Cardiac fibroblast (primary cell): ENCODE results near the gene CADM4.
"Not testable (repeated sequence)": the region's sequence is repeated elsewhere in the genome, so short reads cannot be mapped to it uniquely, and the experiment has no call there.

Experiments used
- DNase-seq, 2 donors: peaks; one replicate each; pipeline versions ENCODE4 v3.0.0 to v3.0.0-alpha.2; 2010; ENCODE audit warnings: low read depth in 2 of 2
- H3K4me3 ChIP-seq, 2 donors: replicated peaks in 1 of 2; 1 replicate in 1 of 2; 2 replicates in 1 of 2; pipeline ENCODE4 v1.5.1; 2011; ENCODE audit warnings: low read depth in 2 of 2, low read length in 2 of 2, mild to moderate bottlenecking in 2 of 2, moderate library complexity in 1 of 2
- CTCF ChIP-seq: IDR thresholded peaks from one replicate; pipeline ENCODE4 v1.5.1; 2011; ENCODE audit warnings: low read depth, mild to moderate bottlenecking, low read length, inconsistent platforms

Gene CADM4

GRCh38 chr19:43594710-43595604 is 44.7 kb downstream of the CADM4 start:
- peak; percentile 97 for TF ChIP-seq CTCF
- DNase-seq = peak; percentile 70 to 77
- H3K4me3 ChIP-seq = peak overlapping the region; percentile 61 to 78

DNA sequence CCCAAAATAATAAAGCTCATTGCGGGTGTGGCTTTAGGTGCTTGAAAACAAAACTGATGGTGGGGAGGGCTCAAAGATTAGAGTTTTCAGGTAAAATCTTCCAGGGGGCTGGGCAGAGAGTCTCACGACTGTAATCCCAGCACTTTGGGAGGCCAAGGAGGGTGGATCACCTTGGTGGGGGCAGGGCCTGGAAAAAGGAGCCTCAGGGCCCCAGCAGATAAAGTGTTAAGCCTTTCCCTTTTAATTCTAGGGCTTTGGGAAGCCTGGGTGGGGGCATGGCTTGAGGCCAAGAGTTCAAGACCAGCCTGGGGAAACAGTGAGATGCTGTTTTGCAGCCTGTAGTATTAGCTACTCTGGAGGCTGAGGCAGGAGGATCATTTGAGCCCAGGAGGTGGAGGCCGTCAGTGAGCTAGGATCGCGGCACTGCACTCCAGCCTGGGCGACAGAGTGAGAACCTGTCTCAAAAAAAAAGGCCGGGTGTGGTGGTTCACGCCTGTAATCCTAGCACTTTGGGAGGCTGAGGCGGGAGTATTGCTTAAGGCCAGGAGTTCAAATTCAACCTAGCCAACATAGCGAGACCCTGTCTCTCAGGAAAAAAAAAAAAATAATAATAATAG is 45.5 kb downstream of the CADM4 start:
- DNase-seq = no peak
- H3K4me3 ChIP-seq = peak overlapping the region; percentile 61 to 78

DNA sequence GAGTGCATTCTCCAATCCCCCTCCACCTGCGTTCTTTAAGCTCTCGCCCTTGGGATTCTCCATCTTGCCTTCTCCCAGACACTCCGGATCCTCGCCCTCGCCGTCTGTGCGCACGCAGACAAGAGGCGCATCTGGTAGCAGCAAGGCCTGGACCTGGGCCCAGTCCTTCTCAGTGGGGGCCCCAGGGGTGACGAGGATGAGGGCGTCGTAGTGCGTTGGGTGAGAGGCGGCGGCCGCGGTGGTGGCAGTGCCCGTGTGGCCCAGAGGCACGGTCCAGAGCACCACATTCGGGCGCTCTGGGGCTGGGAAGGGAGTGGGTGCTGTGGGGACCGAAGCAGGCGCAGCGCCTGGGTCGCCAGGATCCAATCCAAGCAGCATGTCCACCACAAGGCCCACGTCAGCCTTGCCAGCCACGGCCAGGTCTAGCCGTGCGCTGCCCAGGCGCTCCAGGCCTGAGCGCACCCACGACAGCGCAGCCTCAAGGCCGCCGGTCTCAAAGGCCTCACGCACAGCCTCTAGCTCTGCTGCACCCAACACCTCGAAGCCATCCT is 46.8 kb downstream of the CADM4 start:
- TF ChIP-seq CTCF = no peak
- DNase-seq = no peak
- no peak overlapping the region for H3K4me3 ChIP-seq

More for the DNA sequence above, 45.5 kb downstream of the CADM4 start:
- TF ChIP-seq CTCF = no peak

DNA sequence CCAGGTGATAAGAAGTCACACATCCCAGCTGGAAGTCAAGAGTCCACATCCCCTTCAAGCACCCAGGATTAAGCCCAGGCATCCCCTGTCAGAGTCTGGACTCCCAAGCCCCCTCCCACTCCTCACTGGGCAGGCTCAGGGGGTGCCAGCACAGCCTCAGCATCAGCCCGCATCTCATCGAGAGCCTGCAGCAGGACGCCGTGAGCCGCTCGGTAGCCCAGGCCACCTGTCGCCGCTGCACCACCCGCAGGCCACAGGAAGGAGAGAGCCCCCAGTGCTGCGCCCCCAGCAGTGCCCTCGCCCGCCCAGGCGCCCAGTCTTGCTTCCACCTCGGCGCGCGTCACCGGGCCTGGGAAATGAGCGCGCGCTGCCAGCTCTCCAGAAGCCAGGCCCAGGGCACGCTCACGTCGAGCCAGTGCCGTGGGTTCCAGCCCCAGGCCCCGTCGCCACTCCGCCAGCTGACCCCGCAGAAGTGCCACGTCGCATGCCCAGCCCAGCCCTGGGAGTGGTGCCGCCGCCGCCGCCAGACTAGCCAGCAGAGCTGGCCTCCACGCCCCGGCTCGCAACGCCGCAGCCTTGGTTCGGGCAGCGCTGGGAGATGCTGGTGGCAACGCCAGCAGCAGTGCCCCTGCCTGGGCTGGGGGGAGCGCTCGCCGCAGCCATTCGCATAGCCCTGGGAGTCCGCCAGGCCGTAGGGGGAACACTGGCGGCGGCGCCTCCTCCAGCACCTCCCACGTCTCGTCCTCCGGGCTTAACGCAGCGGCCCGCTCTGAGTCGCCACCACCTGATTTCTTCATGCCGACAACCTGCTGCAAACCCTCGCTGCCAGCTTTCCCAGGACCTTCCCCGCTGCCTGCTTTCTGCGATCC is 47.5 kb downstream of the CADM4 start:
- no peak overlapping the region for H3K4me3 ChIP-seq
- TF ChIP-seq CTCF = no peak

DNA sequence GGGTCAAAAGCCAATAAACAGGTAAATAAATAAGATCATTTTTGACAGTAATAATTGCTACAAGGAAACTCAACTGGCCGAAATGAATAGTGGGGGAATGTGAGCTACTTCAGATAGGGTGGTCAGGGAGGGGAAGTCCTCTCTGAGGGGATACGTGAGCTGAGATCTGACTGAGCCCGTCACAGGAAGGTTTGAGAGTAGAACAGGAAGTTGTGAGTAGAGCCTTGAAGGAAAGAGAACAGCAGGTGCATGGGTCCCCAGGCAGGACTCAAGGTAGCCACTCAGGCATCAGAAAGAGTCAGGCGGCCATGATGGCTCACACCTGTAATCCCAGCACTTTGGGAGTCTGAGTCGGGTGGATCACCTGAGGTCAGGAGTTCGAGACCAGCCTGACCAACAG is 50.0 kb downstream of the CADM4 start:
- no peak for DNase-seq
- TF ChIP-seq CTCF = no peak
- H3K4me3 ChIP-seq = no peak overlapping the region

More for the DNA sequence above, 47.5 kb downstream of the CADM4 start:
- no peak for DNase-seq

DNA sequence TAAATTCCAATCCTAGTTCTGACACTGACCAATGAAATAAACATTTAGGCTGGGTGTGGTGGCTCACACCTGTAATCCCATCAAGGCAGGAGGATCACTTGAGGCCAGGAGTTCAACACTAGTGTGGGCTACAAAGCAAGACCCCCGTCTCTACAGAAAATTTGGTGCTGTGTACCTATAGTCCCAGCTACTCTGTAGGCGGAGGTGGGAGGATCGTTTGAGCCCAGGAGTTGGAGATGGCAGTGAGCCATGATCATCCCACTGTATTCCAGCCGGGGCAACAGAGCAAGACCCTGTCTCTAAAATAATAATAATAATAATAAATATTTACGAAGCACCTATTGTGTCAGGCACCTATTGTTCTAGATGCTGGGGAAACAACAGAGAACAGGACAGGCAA is 50.4 kb downstream of the CADM4 start:
- H3K4me3 ChIP-seq = no peak overlapping the region
- DNase-seq = no peak
- no peak for TF ChIP-seq CTCF

DNA sequence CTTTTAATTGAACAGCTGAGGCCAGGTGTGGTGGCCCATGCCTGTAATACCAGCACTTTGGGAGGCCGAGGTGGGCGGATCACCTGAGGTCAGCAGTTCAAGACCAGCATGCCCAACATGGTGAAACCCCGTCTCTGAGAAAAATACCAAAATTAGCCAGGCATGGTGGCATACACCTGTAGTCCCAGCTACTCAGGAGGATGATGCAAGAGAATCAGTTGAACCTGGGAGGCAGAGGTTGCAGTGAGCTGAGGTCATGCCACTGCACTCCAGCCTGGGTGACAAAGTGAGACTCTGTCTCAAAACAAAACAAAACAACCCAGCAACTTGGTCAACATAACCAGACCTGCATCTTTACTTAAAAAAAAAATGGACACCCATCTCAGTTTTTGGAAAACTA is 52.6 kb downstream of the CADM4 start:
- not testable (repeated sequence) for H3K4me3 ChIP-seq, DNase-seq
